K562 (cell line): ENCODE measurements around the gene COX14. TPM values are rescaled to one million over a fixed set of nuclear protein-coding genes. Genes with fewer than 3 reads are reported as not detected.

Source experiments
- BRCA1 ChIP-seq, 2 experiments: fragments of 450-650 bp in 1 of 2; sonication (generic) in 1 of 2; formaldehyde crosslinking in 1 of 2; IDR thresholded peaks; 2 replicates each; pipeline versions ENCODE4 v1.5.0 to v1.6.1; 2017 to 2020; ENCODE audit warnings: mild to moderate bottlenecking in 1 of 2, missing genetic modification reagents in 1 of 2
- CBFA2T2 ChIP-seq: fragments of 450-650 bp; conservative IDR thresholded peaks from 2 replicates; pipeline ENCODE4 v1.6.1; 2017; ENCODE audit warnings: mild to moderate bottlenecking
- CTBP1 ChIP-seq: fragments of 450-650 bp; IDR thresholded peaks from 2 replicates; pipeline ENCODE4 v1.6.1; 2016; ENCODE audit warnings: borderline replicate concordance
- MEF2D ChIP-seq: conservative IDR thresholded peaks from 2 replicates; pipeline ENCODE4 v1.6.1; 2016; ENCODE audit warnings: low read depth, missing genetic modification characterization, missing compliant biosample characterization
- MTA3 ChIP-seq: fragments of 450-650 bp; formaldehyde crosslinking; IDR thresholded peaks from 2 replicates; pipeline ENCODE4 v1.6.1; 2017; ENCODE audit warnings: mild to moderate bottlenecking, borderline replicate concordance
- PPARD ChIP-seq: fragments of 250-450 bp; sonication (Bioruptor Pico); IDR thresholded peaks from 2 replicates; pipeline ENCODE4 v1.8.0; 2022; ENCODE audit warnings: inconsistent platforms, mild to moderate bottlenecking, moderate library complexity
- RBM25 ChIP-seq: fragments of 200-400 bp; formaldehyde crosslinking; IDR thresholded peaks from 2 replicates; pipeline ENCODE4 v1.6.1; 2018; ENCODE audit warnings: low read length, low read depth, moderate library complexity; ENCODE audit not compliant: severe bottlenecking
- SMAD3 ChIP-seq: fragments of 450-650 bp; formaldehyde crosslinking; conservative IDR thresholded peaks from 2 replicates; pipeline ENCODE4 v1.4.0; 2020; ENCODE audit warnings: mild to moderate bottlenecking
- SMC3 ChIP-seq: conservative IDR thresholded peaks from 2 replicates; pipeline ENCODE4 v1.6.1; 2011; ENCODE audit warnings: low read depth, low read length, improper control_type of control experiment; ENCODE audit not compliant: insufficient read depth
- SNIP1 ChIP-seq: fragments of 450-650 bp; IDR thresholded peaks from 2 replicates; pipeline ENCODE4 v1.7.1; 2017; ENCODE audit warnings: low read depth, mild to moderate bottlenecking
- SREBF1 ChIP-seq: fragments of 150-350 bp; IDR thresholded peaks from 2 replicates; pipeline ENCODE4 v1.6.1; 2014; ENCODE audit warnings: antibody characterized with exemption, low read depth, low read length, borderline replicate concordance
- STAT5B ChIP-seq: fragments of 250-450 bp; sonication (Bioruptor Pico); IDR thresholded peaks from 2 replicates; pipeline ENCODE4 v1.8.0; 2021; ENCODE audit warnings: mild to moderate bottlenecking, inconsistent platforms
- ZNF121 ChIP-seq: sonication (generic); formaldehyde crosslinking; conservative IDR thresholded peaks from 2 replicates; pipeline ENCODE4 v1.8.0; 2022; ENCODE audit warnings: missing genetic modification reagents
- ZNF263 ChIP-seq: sonication (generic); formaldehyde crosslinking; IDR thresholded peaks from 2 replicates; pipeline ENCODE4 v1.8.0; 2022; ENCODE audit warnings: mild to moderate bottlenecking, missing genetic modification reagents, borderline replicate concordance
- ZNF274 ChIP-seq: IDR thresholded peaks from 2 replicates; pipeline ENCODE4 v1.6.1; 2011; ENCODE audit warnings: low read depth, mild to moderate bottlenecking, low read length, moderate library complexity, borderline replicate concordance
- ZNF584 ChIP-seq: fragments of 200-800 bp; sonication (Bioruptor generic); IDR thresholded peaks from 2 replicates; pipeline ENCODE4 v1.6.1; 2016; ENCODE audit warnings: low read depth, mild to moderate bottlenecking, missing genetic modification characterization, missing compliant biosample characterization
- ZNF589 ChIP-seq: fragments of 200-800 bp; sonication (Bioruptor generic); IDR thresholded peaks from 2 replicates; pipeline ENCODE4 v1.6.1; 2016; ENCODE audit warnings: low read depth, missing genetic modification characterization, missing compliant biosample characterization
- polyA plus RNA-seq, 8 experiments: library from polyadenylated mRNA; depleted of rRNA in 4 of 8; stranded (reverse) in 5 of 8; unstranded in 3 of 8; fragments of >200 nt; fragmentation: Nextera tagmentation in 2 of 8; fragmentation: Illumina TruSeq in 1 of 8; extraction: Ambion mirVana in 2 of 8; extraction: Trizol in 1 of 8; gene quantifications; 2 replicates each; pipeline versions ENCODE4 v1.2.1 to v1.2.3, GENCODE V29; 2011 to 2014; ENCODE audit warnings: inconsistent platforms in 1 of 8, missing spikeins in 1 of 8
- total RNA-seq, 7 experiments: library from RNA; depleted of rRNA in 6 of 7; stranded (reverse); fragments of >200 nt in 6 of 7; fragmentation: Illumina TruSeq in 2 of 7; extraction: Trizol in 2 of 7; gene quantifications; 2 replicates each; pipeline versions ENCODE4 v1.2.1 to v1.2.3, GENCODE V29; 2011 to 2021; ENCODE audit warnings: low replicate concordance in 1 of 7
- TF ChIP-seq, protein P1 (sequence below): sonication (generic); formaldehyde crosslinking; IDR thresholded peaks from 2 replicates; pipeline ENCODE4 v1.8.1; 2023; ENCODE audit warnings: missing genetic modification reagents, mild to moderate bottlenecking, borderline replicate concordance
- TF ChIP-seq, protein P2 (sequence below): sonication (generic); formaldehyde crosslinking; IDR thresholded peaks from 2 replicates; pipeline ENCODE4 v1.8.0; 2022; ENCODE audit warnings: mild to moderate bottlenecking, missing genetic modification reagents
- TF ChIP-seq, protein P3 (sequence below): sonication (generic); formaldehyde crosslinking; IDR thresholded peaks from 2 replicates; pipeline ENCODE4 v1.8.0; 2022; ENCODE audit warnings: mild to moderate bottlenecking, missing genetic modification reagents
- TF ChIP-seq, protein P4 (sequence below): sonication (generic); formaldehyde crosslinking; IDR thresholded peaks from 2 replicates; pipeline ENCODE4 v1.8.0; 2022; ENCODE audit warnings: missing genetic modification reagents, mild to moderate bottlenecking, borderline replicate concordance

COX14 gene
- total and polyA plus RNA-seq, 9 of the 15 experiments (the other 6 are each of a cell fraction or from before 2014, with no cell fraction given), result 44.4 to 269 (median 53.4) TPM

DNA sequence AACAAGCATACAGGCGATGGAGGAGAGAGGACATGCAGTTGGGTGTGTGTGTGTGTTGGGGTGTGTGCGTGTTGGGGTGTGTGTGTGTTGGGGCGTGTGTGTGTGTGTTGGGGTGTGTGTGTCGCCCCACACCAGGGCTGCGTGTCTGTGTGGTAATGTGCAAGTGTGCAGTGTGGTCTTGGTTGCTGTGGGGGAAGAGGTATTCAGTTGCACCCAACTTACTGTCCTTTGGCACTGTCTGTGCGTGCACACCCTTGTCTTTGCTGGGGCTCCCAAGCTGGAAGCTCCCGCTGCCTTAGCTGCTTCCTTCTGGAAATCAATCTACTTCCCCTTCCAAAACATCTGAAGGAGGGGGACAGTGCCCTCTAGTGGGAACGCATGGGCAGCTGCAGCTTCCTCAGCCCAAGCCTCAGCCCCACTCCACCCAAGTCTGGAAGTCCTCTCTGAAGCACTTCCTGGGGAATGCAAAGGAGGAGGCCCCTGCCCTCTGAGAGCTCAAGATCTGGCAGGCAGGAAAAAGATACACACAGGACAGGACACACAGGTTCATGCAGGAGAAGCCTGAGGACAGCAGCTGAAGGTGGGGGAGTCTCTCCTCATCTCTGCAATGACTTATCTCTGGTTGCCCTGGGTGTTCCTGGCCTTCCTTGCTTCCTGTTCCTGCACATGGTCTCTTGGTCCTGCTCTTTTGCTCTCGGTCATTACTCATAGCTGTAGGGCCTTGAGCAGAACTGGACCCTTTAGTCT lies 41.5 kb upstream of the COX14 start (continued):
- TF ChIP-seq, protein P1, sequence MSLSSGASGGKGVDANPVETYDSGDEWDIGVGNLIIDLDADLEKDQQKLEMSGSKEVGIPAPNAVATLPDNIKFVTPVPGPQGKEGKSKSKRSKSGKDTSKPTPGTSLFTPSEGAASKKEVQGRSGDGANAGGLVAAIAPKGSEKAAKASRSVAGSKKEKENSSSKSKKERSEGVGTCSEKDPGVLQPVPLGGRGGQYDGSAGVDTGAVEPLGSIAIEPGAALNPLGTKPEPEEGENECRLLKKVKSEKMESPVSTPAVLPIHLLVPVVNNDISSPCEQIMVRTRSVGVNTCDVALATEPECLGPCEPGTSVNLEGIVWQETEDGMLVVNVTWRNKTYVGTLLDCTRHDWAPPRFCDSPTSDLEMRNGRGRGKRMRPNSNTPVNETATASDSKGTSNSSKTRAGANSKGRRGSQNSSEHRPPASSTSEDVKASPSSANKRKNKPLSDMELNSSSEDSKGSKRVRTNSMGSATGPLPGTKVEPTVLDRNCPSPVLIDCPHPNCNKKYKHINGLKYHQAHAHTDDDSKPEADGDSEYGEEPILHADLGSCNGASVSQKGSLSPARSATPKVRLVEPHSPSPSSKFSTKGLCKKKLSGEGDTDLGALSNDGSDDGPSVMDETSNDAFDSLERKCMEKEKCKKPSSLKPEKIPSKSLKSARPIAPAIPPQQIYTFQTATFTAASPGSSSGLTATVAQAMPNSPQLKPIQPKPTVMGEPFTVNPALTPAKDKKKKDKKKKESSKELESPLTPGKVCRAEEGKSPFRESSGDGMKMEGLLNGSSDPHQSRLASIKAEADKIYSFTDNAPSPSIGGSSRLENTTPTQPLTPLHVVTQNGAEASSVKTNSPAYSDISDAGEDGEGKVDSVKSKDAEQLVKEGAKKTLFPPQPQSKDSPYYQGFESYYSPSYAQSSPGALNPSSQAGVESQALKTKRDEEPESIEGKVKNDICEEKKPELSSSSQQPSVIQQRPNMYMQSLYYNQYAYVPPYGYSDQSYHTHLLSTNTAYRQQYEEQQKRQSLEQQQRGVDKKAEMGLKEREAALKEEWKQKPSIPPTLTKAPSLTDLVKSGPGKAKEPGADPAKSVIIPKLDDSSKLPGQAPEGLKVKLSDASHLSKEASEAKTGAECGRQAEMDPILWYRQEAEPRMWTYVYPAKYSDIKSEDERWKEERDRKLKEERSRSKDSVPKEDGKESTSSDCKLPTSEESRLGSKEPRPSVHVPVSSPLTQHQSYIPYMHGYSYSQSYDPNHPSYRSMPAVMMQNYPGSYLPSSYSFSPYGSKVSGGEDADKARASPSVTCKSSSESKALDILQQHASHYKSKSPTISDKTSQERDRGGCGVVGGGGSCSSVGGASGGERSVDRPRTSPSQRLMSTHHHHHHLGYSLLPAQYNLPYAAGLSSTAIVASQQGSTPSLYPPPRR (CRISPR knock-in tag), result 0 out of 2 replicates have a peak, but pooled peaks have one; percentile 52
- TF ChIP-seq SMAD3 (0 out of 2 replicates have a peak, but pooled peaks have one; percentile 19), MEF2D (tag) (no peak), PPARD (no peak), ZNF263 (CRISPR knock-in tag) (peak; percentile 62; the same call in 1 of the 2 replicates), MTA3 (peak; percentile 64; the same call in 1 of the 2 replicates), CTBP1 (peak; percentile 74; the same call in 1 of the 2 replicates), ZNF584 (CRISPR knock-in tag) (no peak), BRCA1 (IDR thresholded peaks at IDR 0.05) (no peak), BRCA1 (CRISPR knock-in tag; IDR thresholded peaks at IDR 0.05) (no peak), SREBF1 (no peak), ZNF589 (CRISPR knock-in tag) (no peak), RBM25 (no peak), CBFA2T2 (no peak), SMC3 (peak; percentile 94), STAT5B (CRISPR knock-in tag) (no peak), ZNF274 (no peak), SNIP1 (no peak), ZNF121 (no peak)
- TF ChIP-seq, protein P2, sequence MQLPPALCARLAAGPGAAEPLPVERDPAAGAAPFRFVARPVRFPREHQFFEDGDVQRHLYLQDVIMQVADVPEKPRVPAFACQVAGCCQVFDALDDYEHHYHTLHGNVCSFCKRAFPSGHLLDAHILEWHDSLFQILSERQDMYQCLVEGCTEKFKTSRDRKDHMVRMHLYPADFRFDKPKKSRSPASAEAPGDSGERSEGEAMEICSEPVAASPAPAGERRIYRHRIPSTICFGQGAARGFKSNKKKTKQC (CRISPR knock-in tag), result peak; percentile 91; the same call in 1 of the 2 replicates
- TF ChIP-seq, protein P3, sequence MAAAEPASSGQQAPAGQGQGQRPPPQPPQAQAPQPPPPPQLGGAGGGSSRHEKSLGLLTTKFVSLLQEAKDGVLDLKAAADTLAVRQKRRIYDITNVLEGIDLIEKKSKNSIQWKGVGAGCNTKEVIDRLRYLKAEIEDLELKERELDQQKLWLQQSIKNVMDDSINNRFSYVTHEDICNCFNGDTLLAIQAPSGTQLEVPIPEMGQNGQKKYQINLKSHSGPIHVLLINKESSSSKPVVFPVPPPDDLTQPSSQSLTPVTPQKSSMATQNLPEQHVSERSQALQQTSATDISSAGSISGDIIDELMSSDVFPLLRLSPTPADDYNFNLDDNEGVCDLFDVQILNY (CRISPR knock-in tag), result peak; percentile 60; the same call in 1 of the 2 replicates
- TF ChIP-seq, protein P4, sequence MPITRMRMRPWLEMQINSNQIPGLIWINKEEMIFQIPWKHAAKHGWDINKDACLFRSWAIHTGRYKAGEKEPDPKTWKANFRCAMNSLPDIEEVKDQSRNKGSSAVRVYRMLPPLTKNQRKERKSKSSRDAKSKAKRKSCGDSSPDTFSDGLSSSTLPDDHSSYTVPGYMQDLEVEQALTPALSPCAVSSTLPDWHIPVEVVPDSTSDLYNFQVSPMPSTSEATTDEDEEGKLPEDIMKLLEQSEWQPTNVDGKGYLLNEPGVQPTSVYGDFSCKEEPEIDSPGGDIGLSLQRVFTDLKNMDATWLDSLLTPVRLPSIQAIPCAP, result no peak
